A673 (cell line): ENCODE results near the gene RAD51AP2. TPM values are rescaled to one million over a fixed set of nuclear protein-coding genes. Genes with fewer than 3 reads are reported as not detected.

ENCODE experiments used
- BruUV-seq: library from RNA; stranded (reverse); fragments of 400-500 nt; replicated peaks from 2 replicates; lab custom pipeline; 2021; lab: Mats Ljungman, UMichigan
- CTCF ChIA-PET: fragments of 300-600 bp; sonication (Branson Sonifier 250); formaldehyde crosslinking; loops from one replicate; lab custom pipeline; 2022; ENCODE audit warnings: antibody characterized with exemption; lab: Charles Lee
- POLR2A ChIA-PET: fragments of 300-600 bp; sonication (Branson Sonifier 250); formaldehyde crosslinking; loops from one replicate; lab custom pipeline; 2022; ENCODE audit warnings: antibody characterized with exemption; ENCODE audit not compliant: low non-redundant PET; lab: Charles Lee
- DNase-seq: peaks from one replicate; pipeline ENCODE4 v3.0.0-alpha.2; 2015; ENCODE audit warnings: low spot score
- H3K27ac ChIP-seq: fragments of 200-600 bp; sonication (generic); 2 replicates; pipeline ENCODE4 v1.5.1; 2016; ENCODE audit warnings: mixed run types, low read depth, mild to moderate bottlenecking, mixed read lengths, antibody characterized with exemption, low read length; ENCODE audit not compliant: poor library complexity, severe bottlenecking
- H3K27me3 ChIP-seq: fragments of 200-600 bp; sonication (generic); replicated peaks from 2 replicates; pipeline ENCODE4 v1.6.1; 2017; ENCODE audit warnings: mixed run types, low read depth, mild to moderate bottlenecking, mixed read lengths, antibody characterized with exemption, low read length; ENCODE audit not compliant: insufficient read depth, poor library complexity
- H3K36me3 ChIP-seq: fragments of 200-600 bp; sonication (generic); 2 replicates; pipeline ENCODE4 v1.6.1; 2016; ENCODE audit warnings: mixed run types, mild to moderate bottlenecking, mixed read lengths, antibody characterized with exemption, low read length; ENCODE audit not compliant: insufficient read depth, poor library complexity, severe bottlenecking
- H3K4me1 ChIP-seq: fragments of 200-600 bp; sonication (generic); 2 replicates; pipeline ENCODE4 v1.6.1; 2017; ENCODE audit warnings: mixed run types, mild to moderate bottlenecking, mixed read lengths, antibody characterized with exemption, low read length; ENCODE audit not compliant: insufficient read depth, poor library complexity, severe bottlenecking
- H3K4me3 ChIP-seq: fragments of 200-600 bp; sonication (generic); 2 replicates; pipeline ENCODE4 v1.5.1; 2016; ENCODE audit warnings: low read depth, mixed run types, mild to moderate bottlenecking, mixed read lengths, low read length; ENCODE audit not compliant: poor library complexity, severe bottlenecking
- H3K9me3 ChIP-seq: fragments of 200-600 bp; sonication (generic); 2 replicates; pipeline ENCODE4 v1.6.1; 2016; ENCODE audit warnings: mixed run types, low read depth, mild to moderate bottlenecking, mixed read lengths, antibody characterized with exemption, low read length; ENCODE audit not compliant: poor library complexity, severe bottlenecking
- CTCF ChIP-seq: fragments of 300-800, 200-600 bp; sonication (generic); conservative IDR thresholded peaks from 2 replicates; pipeline ENCODE4 v1.5.1; 2017; ENCODE audit warnings: low read depth, mild to moderate bottlenecking, antibody characterized with exemption, low read length, moderate library complexity, mixed read lengths
- EZH2 ChIP-seq: fragments of 200-600 bp; sonication (generic); IDR thresholded peaks from 2 replicates; pipeline ENCODE4 v1.6.1; 2017; ENCODE audit warnings: borderline replicate concordance, low read depth, mild to moderate bottlenecking, mixed read lengths, antibody characterized with exemption, low read length; ENCODE audit not compliant: poor library complexity, severe bottlenecking
- intact Hi-C: fragments of 100-400 bp; cut with micrococcal nuclease; formaldehyde crosslinking; loops from one replicate; pipeline ENCODE4 v1.10.0; 2022; ENCODE audit not compliant: unreplicated experiment
- total RNA-seq: library from RNA; stranded (reverse); gene quantifications from 2 replicates; pipeline ENCODE4 v1.2.3, GENCODE V29; 2021

The RAD51AP2 gene
- total RNA-seq, 1 experiment from 2014 or later, result 0.13 TPM

- intact Hi-C loops, result loop anchor here (1.0 to 10.0 kb wide), 5 partner anchors 65 to 905 kb away; no protein-coding TSS in a partner anchor
- no peak for DNase-seq
- Histone ChIP-seq H3K4me3 (no peak overlapping the region), H3K27ac (no peak overlapping the region), H3K36me3 (no peaks in the 10 kb centered on the region), H3K27me3 (no peaks in the 10 kb centered on the region), H3K9me3 (peaks cover 16% of the 10 kb centered on the region), H3K4me1 (no peaks in the 10 kb centered on the region)
- no peak for TF ChIP-seq CTCF
- TF ChIP-seq EZH2, result no peak
- ChIA-PET CTCF (interaction anchor here (1.9 kb wide), 1 partner anchor 199 kb away, joined by 25 read pairs; no protein-coding TSS in a partner anchor), POLR2A (interaction anchor here (0.5 kb wide), 1 partner anchor 202 kb away, joined by 3 read pairs; no protein-coding TSS in a partner anchor)
- BruUV-seq, result no TSS peak
Observed at GRCh38 chr2:17471979-17472378, 46.3 kb downstream of the RAD51AP2 start.

- peak; percentile 72 for TF ChIP-seq CTCF
- no peak for TF ChIP-seq EZH2
Observed at GRCh38 chr2:17470855-17471641, 47.2 kb downstream of the RAD51AP2 start.

GRCh38 chr2:17461087-17461475 is 57.2 kb downstream of the RAD51AP2 start:
- no peak overlapping the region for H3K4me3 ChIP-seq
- no TSS peak for BruUV-seq
- TF ChIP-seq CTCF (no peak), EZH2 (no peak)
- no peaks in the 10 kb centered on the region for H3K4me1 ChIP-seq
- CTCF ChIA-PET, result no interaction called here
- no peaks in the 10 kb centered on the region for H3K9me3 ChIP-seq
- POLR2A ChIA-PET, result no interaction called here
- no peaks in the 10 kb centered on the region for H3K36me3 ChIP-seq
- no peak overlapping the region for H3K27ac ChIP-seq
- H3K27me3 ChIP-seq, result peaks cover 6% of the 10 kb centered on the region
- no peak for DNase-seq
- intact Hi-C loops, result no loop called here

More at GRCh38 chr2:17470855-17471641, 47.2 kb downstream of the RAD51AP2 start:
- ChIA-PET CTCF (interaction anchor here (0.6 to 1.9 kb wide), 9 partner anchors 11 to 907 kb away, joined by 3 to 25 read pairs (median 4); partner anchors contain the start of gene VSNL1), POLR2A (interaction anchor here (0.5 kb wide), 1 partner anchor 203 kb away, joined by 3 read pairs; no protein-coding TSS in a partner anchor)
- Histone ChIP-seq H3K4me3 (no peak overlapping the region), H3K27me3 (no peaks in the 10 kb centered on the region), H3K4me1 (no peaks in the 10 kb centered on the region), H3K9me3 (peaks cover 16% of the 10 kb centered on the region), H3K27ac (no peak overlapping the region), H3K36me3 (no peaks in the 10 kb centered on the region)
- BruUV-seq, result no TSS peak
- DNase-seq, result peak; percentile 92
- intact Hi-C loops, result loop anchor here (1.0 to 10.0 kb wide), 5 partner anchors 66 to 906 kb away; no protein-coding TSS in a partner anchor

Other genes starting within 250 kb of the RAD51AP2 start
- gene VSNL1, start 22.3 kb upstream of the RAD51AP2 start, total RNA-seq, result 4.8 and 7.8 TPM in 2 replicates
- gene SMC6, start 235.4 kb upstream of the RAD51AP2 start, total RNA-seq, result 49.5 and 49.6 TPM in 2 replicates
- gene GEN1, start 235.7 kb upstream of the RAD51AP2 start, total RNA-seq, result 33.6 and 36.0 TPM in 2 replicates